T-helper 2 cell treated with Interferon-gamma antibody and Interleukin-4, amounts not matched to agents 100 ng/mL and 5 ng/mL, for 36 hours (primary cell): ENCODE measurements around the gene REXO1. TPM values are rescaled to one million over a fixed set of nuclear protein-coding genes. Genes with fewer than 3 reads are reported as not detected.

Source experiments
- intact Hi-C: fragments of 100-400 bp; cut with micrococcal nuclease; formaldehyde crosslinking; loops from one replicate; pipeline ENCODE4 v1.15.1; 2023
- total RNA-seq: library from RNA; stranded (reverse); gene quantifications from 2 replicates; pipeline ENCODE4 v1.2.3, GENCODE V29; 2022

Gene REXO1
- total RNA-seq, 1 donor from 2014 or later = 54.1 TPM

GRCh38 chr19:1862068-1862423 is 13.8 kb upstream of the REXO1 start:
- intact Hi-C loops = no loop called here

DNA sequence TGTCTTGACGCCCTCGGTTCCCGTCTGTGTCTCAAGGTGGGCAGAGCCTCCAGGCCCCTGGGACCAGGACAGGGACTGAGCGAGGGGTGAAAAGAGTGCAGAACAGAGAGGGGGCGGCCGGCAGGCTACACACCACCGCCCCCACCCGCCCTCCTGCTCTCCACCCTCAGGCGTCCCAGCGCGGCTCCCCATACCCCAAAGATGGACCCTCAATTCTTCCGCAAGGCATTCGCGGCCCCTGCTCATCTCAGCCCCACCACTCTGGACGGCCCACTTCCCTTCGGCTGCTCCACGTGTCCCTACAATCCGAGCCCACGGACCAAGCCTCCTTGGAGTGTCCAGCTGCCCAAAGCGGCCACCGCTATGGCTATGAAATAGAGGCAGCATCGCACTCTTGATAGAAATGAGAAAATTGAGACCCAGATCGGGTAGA is 13.3 kb upstream of the REXO1 start:
- intact Hi-C loops = no loop called here

GRCh38 chr19:1860821-1861598 is 12.7 kb upstream of the REXO1 start:
- intact Hi-C loops = no loop called here

DNA sequence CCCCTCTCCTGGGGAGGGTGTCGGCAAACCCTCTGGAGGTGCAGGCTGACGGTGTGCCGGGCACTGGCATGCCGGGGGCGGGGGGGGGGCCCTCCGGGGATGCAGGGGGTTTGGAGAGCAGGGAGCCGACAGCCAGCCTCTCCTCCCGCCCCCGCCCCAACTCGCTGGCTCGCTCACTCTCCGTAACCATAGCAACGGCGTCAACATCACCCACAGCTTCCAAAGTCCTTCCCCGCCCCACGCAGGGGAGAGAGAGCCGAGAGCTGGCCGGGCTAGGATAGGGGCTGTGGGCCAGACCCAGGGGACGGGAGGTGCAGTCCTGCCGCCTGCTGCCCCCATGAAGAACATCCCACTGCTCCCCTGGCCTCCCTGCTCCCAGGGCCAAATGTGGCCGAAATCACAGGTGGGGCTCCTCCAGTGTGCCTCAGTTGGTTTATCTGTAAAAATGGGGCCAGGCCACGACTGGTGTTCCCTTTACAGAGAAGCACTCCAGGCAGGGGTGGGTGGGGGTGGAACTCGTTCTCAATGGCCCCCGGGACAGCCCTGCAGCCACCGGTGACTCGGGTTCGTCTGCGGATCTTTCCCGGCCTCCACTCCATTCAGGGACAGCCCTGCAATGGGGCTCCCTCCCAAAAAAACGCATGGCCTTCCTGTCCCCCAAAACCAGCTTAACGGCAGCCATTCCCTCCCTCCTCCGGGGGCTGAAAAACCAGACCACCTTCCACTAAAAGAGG is 11.9 kb upstream of the REXO1 start:
- intact Hi-C loops = no loop called here

DNA sequence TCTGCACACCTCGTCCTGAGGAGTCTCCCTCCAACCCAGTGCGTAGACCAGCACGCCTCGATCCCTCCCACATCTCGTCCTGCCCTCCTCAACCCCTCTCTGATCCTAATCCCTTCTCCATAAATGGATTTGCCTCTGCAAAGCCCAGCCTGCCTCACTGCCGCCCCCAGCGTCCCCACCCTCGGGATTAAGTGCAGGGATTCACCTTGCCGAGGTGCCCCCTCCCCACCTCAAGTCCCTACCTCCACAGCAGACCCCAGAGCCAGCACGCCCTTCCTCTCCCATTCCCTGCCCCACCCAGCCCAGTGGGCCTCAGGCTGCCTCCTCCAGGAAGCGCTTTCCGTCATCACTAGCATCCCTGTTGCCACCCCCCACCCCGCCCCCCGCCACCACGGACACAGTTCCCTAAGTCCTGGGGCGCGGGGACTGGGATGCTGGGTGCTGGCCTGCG is 11.1 kb upstream of the REXO1 start:
- intact Hi-C loops = loop anchor here (5.0 kb wide), 1 partner anchor 452 kb away; the partner anchor contains the start of gene DAZAP1

DNA sequence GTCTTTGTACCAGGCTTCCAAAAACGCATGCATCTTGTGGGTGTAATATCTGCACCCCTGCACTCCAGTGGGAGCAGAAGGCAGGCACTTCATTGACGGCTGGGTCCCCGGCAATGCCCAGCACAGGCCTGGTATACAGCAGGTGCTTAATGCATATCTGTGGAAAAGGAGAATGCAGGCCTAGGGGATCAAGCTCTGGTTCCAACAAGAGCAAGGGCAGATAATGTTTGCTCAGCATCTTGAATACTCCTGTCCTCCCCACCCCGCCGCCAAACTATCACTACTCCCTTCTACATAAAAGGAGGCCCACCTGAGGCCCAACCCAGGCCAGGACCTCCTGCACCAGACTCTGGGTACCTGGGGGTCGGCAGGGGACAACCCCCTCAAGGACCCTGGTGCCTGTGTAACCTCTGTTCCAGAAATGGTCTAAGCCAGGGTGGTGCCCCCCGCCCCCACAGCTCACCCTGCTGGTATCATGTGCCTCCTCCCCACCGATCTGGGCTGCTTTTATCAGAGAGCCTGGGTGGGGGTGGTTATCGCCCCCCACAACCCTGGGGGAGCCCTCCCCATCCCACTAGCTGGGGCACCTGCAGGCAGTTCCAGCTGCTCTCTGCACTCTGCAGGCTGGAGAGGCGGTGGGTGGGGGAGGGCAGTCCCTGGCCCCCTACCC is 10.3 kb upstream of the REXO1 start:
- intact Hi-C loops = loop anchor here (5.0 kb wide), 1 partner anchor 451 kb away; the partner anchor contains the start of gene DAZAP1

- intact Hi-C loops = loop anchor here (5.0 kb wide), 1 partner anchor 450 kb away; the partner anchor contains the start of gene DAZAP1
Observed at GRCh38 chr19:1857648-1858326, 9.5 kb upstream of the REXO1 start.

DNA sequence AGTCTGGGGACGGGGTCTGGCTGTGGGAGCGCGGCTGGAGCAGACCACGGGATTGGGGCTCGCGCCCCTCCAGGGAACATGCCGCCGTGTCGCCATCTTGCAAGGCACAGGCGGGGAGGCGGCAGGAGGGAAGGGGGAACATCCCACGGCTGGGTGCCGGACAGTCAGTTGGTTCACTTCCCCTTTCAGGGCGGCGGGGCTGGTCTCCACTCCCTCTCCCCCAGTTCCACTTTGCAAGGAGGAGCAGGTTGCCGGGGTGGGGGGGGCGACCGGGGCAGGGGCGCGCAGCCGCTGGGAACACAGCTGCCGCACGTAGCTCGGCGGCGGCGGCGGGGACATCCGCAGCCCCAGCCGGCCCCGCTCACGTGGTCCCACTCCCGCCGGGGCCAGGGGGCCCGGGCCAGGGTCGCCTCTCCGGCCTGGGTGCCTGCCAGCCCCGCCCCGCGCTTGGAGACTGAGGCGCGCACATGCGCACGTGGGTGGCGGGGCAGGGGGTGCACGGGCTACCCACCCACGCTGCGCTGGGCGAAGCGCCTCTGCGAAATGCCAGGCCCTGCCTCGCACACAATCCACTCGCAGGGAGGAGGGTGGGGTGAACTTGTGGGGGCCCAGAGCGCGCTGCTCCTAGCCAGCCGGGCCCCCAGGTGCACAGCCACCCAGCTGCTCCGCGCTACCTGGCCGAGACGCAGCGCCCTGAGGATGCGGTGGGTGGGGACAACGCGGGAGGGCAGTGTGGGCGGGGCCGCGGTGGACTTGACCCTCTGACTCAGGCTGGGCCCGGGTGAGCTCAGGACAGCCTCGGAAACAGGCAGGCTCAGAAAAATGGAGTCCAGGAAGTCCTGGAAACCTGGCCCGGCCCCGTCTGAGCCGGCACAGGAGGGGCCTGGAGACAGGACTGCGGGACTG is 8.7 kb upstream of the REXO1 start:
- intact Hi-C loops = loop anchor here (1.0 to 5.0 kb wide), 2 partner anchors 7 to 450 kb away; partner anchors contain the start of gene DAZAP1

GRCh38 chr19:1856345-1856697 is 8.0 kb upstream of the REXO1 start:
- intact Hi-C loops = loop anchor here (1.0 to 5.0 kb wide), 2 partner anchors 8 to 449 kb away; partner anchors contain the start of gene DAZAP1

GRCh38 chr19:1855828-1856255 is 7.6 kb upstream of the REXO1 start:
- intact Hi-C loops = loop anchor here (1.0 to 5.0 kb wide), 2 partner anchors 8 to 449 kb away; partner anchors contain the start of gene DAZAP1

GRCh38 chr19:1855040-1855827 is 7.0 kb upstream of the REXO1 start:
- intact Hi-C loops = loop anchor here (5.0 kb wide), 1 partner anchor 448 kb away; the partner anchor contains the start of gene DAZAP1

- intact Hi-C loops = loop anchor here (5.0 kb wide), 1 partner anchor 447 kb away; the partner anchor contains the start of gene DAZAP1
Observed at GRCh38 chr19:1854542-1855039, 6.3 kb upstream of the REXO1 start.

- intact Hi-C loops = no loop called here
Observed at GRCh38 chr19:1854039-1854541, 5.8 kb upstream of the REXO1 start.

DNA sequence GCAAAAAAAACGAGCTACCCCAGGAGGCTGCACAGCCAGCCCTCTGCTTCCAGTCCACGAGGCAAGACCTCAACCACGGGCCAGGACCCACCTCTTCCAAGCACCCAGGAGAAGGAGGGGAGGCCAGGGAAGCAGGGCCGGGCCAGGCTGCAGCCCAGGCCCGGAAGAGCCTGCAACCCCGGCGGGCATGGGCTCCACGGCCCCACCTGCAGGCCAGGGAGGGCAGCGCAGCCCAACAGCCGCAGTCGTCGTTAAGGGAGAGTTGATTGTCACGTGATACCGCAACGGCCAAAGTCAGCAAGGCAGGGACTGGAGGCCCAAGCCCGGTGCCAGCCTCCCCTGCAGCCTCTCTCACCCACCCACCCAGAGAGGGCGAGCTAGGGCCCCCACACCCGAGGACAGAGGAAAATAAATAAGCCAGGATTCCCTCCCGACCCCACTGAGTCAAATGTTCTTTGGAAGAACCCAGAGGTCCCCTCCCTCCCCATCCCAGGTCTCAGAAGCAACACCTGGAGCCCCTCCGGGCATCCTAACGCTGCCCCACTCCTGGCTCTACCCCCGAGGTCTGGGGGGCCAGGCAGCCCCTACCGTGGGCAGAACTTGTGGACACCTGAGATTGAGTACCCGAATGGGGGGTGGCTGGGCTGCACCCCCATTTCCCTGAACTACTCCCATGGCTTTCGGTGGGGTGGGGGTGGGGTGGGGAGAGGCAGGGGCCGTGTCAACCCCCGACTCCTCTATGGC is 5.2 kb upstream of the REXO1 start:
- intact Hi-C loops = no loop called here

DNA sequence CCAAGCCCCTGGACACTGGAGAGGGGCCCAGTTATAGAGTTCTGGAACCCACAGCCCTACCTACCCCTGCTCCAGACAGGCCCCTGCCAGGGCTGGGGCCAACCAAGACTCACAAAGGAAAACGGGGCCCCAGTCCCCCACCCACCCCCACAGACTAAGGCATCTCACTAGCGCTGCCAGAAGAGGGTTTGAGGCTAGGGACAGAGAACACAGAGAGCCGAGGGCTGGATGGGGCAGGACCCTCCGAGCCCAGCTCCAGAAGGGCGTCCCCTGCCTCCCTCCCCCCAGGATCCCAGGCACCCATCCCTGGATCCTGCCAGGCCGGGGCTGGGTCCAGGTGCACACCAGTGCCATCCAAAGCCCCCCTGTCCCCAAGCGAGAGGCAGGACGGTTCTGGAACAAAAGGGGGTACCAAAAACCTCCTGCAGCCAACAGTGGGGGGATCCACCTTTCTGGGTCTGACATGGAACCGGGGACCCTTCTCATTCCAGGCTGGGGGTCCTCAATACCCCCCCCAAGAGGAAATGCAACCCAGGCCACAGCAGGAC is 4.4 kb upstream of the REXO1 start:
- intact Hi-C loops = no loop called here

GRCh38 chr19:1851654-1852580 is 3.6 kb upstream of the REXO1 start:
- intact Hi-C loops = no loop called here
